Measurements from ENCODE around the gene MYLK. TPM values are rescaled to one million over a fixed set of nuclear protein-coding genes. Genes with fewer than 3 reads are reported as not detected.

Gene MYLK, protein sequence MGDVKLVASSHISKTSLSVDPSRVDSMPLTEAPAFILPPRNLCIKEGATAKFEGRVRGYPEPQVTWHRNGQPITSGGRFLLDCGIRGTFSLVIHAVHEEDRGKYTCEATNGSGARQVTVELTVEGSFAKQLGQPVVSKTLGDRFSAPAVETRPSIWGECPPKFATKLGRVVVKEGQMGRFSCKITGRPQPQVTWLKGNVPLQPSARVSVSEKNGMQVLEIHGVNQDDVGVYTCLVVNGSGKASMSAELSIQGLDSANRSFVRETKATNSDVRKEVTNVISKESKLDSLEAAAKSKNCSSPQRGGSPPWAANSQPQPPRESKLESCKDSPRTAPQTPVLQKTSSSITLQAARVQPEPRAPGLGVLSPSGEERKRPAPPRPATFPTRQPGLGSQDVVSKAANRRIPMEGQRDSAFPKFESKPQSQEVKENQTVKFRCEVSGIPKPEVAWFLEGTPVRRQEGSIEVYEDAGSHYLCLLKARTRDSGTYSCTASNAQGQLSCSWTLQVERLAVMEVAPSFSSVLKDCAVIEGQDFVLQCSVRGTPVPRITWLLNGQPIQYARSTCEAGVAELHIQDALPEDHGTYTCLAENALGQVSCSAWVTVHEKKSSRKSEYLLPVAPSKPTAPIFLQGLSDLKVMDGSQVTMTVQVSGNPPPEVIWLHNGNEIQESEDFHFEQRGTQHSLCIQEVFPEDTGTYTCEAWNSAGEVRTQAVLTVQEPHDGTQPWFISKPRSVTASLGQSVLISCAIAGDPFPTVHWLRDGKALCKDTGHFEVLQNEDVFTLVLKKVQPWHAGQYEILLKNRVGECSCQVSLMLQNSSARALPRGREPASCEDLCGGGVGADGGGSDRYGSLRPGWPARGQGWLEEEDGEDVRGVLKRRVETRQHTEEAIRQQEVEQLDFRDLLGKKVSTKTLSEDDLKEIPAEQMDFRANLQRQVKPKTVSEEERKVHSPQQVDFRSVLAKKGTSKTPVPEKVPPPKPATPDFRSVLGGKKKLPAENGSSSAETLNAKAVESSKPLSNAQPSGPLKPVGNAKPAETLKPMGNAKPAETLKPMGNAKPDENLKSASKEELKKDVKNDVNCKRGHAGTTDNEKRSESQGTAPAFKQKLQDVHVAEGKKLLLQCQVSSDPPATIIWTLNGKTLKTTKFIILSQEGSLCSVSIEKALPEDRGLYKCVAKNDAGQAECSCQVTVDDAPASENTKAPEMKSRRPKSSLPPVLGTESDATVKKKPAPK (N-terminal part only)
- total RNA-seq: 10 to 100 TPM in 3 of 4 donors, 1 to 10 TPM in 1; 9.7 to 92.8 (median 32.5) TPM

DNA sequence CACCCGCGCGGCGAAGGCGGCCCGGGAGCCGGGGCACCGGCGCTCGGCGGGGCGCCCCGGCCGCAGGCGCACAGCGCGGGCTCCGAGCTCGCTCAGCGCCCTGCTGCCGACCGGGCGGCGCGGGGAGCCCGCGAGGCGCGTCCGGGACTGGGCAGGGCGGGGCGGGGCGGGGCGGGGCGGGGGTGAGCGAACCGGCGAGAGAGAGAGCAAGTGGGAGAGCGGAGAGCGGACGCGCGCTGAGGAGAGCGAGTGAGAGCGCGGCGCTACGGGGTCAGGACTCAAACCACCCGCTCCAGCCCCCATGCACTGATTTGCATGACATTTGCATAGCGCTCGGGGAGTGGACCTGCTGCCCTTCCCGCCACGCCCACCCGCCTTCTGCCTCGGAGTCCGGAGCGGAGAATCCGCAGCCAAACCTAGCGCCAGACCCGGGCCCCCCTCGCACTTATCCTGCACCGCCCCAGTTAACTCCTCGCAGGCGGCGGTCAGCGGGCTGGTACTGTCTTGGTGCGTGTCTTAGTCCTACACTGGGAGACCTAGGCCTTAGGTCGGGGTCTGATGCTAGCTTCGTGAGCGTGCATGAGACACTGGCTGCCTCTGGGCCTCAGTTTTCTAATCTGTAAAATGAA, at the start of gene MYLK:
Gene MYLK (minus strand): TSS at position 130 of the 629 bp plus-strand sequence. CDS start 90,491 bp downstream, outside the sequence.
- TF ChIP-seq, protein P1, sequence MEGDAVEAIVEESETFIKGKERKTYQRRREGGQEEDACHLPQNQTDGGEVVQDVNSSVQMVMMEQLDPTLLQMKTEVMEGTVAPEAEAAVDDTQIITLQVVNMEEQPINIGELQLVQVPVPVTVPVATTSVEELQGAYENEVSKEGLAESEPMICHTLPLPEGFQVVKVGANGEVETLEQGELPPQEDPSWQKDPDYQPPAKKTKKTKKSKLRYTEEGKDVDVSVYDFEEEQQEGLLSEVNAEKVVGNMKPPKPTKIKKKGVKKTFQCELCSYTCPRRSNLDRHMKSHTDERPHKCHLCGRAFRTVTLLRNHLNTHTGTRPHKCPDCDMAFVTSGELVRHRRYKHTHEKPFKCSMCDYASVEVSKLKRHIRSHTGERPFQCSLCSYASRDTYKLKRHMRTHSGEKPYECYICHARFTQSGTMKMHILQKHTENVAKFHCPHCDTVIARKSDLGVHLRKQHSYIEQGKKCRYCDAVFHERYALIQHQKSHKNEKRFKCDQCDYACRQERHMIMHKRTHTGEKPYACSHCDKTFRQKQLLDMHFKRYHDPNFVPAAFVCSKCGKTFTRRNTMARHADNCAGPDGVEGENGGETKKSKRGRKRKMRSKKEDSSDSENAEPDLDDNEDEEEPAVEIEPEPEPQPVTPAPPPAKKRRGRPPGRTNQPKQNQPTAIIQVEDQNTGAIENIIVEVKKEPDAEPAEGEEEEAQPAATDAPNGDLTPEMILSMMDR (IDR thresholded peaks at IDR 0.05): no peak
- TF ChIP-seq POLR2A (IDR thresholded peaks at IDR 0.05): no peak
- peak in 1 of 2 donors; percentile 33 for DNase-seq (ENCODE audit: low spot score in 2 of 2)
- intact Hi-C loops (cut with DNase I; ENCODE audit: low total_unique reads): no loop called here
- WGBS, 2 donors: 3 to 9% methylated on average over 12 to 37 of the region's 70 CpGs
- peak within 1 kb of the TSS; percentile 23 for H3K4me3 ChIP-seq (ENCODE audit: low read depth, poor library complexity, severe bottlenecking)

DNA sequence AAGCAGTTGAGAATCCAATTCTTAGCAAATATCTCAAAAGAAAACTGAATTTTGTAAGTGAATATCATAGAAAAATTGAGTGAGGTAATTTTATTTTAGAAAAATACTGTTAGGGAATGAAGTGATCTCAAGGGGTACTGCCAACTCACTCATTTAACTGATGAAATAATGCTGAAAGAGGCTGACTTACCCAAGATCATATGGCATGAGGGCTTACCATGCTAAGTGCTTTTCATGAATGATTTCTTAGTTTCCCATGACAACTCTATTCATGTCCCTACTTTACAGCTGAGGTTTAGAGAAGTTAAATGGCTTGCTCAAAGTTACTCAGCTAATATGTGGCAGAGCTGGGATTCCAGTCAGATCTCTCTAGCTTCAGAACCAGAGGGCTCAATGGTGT, 46.3 kb upstream of the MYLK start:
- intact Hi-C loops (cut with DNase I; ENCODE audit: low total_unique reads): no loop called here
- no peak overlapping the region for H3K4me3 ChIP-seq (ENCODE audit: low read depth, poor library complexity, severe bottlenecking)
- DNase-seq (ENCODE audit: low spot score in 2 of 2): no peak
- no peak for TF ChIP-seq POLR2A (IDR thresholded peaks at IDR 0.05)
- TF ChIP-seq, protein P1 (IDR thresholded peaks at IDR 0.05): no peak

DNA sequence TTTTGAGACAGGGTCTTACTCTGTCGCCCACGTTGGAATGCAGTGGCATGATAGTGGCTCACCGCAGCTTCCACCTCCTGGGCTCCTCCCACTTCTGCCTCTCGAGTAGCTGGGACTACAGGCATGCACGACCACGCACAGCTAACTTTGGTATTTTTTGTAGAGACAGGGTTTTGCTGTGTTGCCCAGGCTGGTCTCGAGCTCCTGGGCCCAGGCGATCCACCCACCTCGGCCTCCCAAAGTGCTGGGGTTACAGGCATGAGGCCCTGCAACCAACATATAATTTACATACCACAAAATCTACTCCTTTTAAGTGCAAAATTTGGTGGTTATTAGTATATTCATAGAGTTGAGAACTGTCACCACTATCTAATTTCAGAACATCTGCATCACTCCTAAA, 45.2 kb upstream of the MYLK start:
- intact Hi-C loops (cut with DNase I; ENCODE audit: low total_unique reads): no loop called here

DNA sequence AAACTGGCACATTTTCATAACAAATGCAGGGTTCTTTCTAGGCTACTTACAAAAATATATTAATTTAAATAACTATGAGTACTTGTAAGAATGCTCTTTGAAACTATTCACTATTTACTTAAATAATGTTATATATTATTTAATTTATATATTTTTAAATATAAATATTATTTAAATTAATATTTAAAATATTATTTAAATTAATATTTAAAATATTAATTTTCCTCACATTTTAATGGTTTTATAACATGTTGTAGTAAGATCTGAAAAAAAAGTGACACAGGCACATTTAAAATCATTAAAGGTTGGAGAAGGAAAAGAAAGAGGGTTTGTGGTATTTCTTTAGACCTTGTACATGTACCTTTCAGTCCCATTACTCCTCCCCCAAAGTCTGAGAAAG, 42.3 kb upstream of the MYLK start:
- intact Hi-C loops (cut with DNase I; ENCODE audit: low total_unique reads): no loop called here
- TF ChIP-seq POLR2A (IDR thresholded peaks at IDR 0.05): no peak
- TF ChIP-seq, protein P1 (IDR thresholded peaks at IDR 0.05): no peak

More for the DNA sequence above, 45.2 kb upstream of the MYLK start:
- TF ChIP-seq POLR2A (IDR thresholded peaks at IDR 0.05): no peak
- TF ChIP-seq, protein P1 (IDR thresholded peaks at IDR 0.05): no peak
- DNase-seq (ENCODE audit: low spot score in 2 of 2): no peak
- no peak overlapping the region for H3K4me3 ChIP-seq (ENCODE audit: low read depth, poor library complexity, severe bottlenecking)
- WGBS, 2 donors: 91 to 98% methylated on average over 9 of the region's 9 CpGs

DNA sequence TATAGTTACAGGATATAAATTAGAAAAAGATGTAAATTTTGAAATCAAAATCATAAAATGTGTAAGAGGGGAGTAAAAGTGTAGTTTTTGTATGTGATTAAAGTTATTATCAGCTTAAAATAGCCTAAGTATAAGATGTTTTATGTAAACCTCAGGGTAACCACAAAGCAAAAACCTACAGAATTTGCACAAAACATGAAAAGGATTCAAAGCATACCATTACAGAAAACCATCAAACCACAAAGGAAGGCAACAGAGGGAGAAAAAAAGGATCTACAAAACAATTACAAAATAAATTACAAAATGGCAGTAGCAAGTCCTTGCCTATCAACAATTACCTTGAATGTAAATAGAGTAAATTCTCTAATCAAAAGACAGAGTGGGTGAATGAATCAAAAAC, 36.7 kb upstream of the MYLK start:
- no peak for DNase-seq (ENCODE audit: low spot score in 2 of 2)
- H3K4me3 ChIP-seq (ENCODE audit: low read depth, poor library complexity, severe bottlenecking): no peak overlapping the region
- TF ChIP-seq, protein P1 (IDR thresholded peaks at IDR 0.05): no peak
- TF ChIP-seq POLR2A (IDR thresholded peaks at IDR 0.05): no peak
- intact Hi-C loops (cut with DNase I; ENCODE audit: low total_unique reads): no loop called here

More for the DNA sequence above, 42.3 kb upstream of the MYLK start:
- H3K4me3 ChIP-seq (ENCODE audit: low read depth, poor library complexity, severe bottlenecking): no peak overlapping the region
- DNase-seq (ENCODE audit: low spot score in 2 of 2): no peak

Data from lower leg skin (tissue), 4 donors.